Eye (tissue), 1 donor: Measurements from ENCODE around the gene ZC3H10.
"Not testable (repeated sequence)": the region's sequence is repeated elsewhere in the genome, so short reads cannot be mapped to it uniquely, and the experiment has no call there.

Experiments used
- DNase-seq: peaks from one replicate; pipeline ENCODE4 v3.0.0-alpha.2; 2015

Gene ZC3H10

GRCh38 chr12:56156464-56157200 is 38.6 kb downstream of the ZC3H10 start:
- not testable (repeated sequence) for DNase-seq

- peak; percentile 93 for DNase-seq
These were observed 39.3 kb downstream of the ZC3H10 start for GRCh38 chr12:56157201-56158028.

- peak; percentile 99 for DNase-seq
These were observed 40.2 kb downstream of the ZC3H10 start, which contains the start of gene MYL6 for GRCh38 chr12:56158029-56158925. TSS of gene MYL6 (plus strand) at chr12:56158359. CDS start at chr12:56158402, 43 bp downstream.

GRCh38 chr12:56158926-56159461 is 40.9 kb downstream of the ZC3H10 start:
- DNase-seq: peak; percentile 75

GRCh38 chr12:56159482-56160192 is 41.6 kb downstream of the ZC3H10 start:
- DNase-seq: no peak

- no peak for DNase-seq
These were observed 42.2 kb downstream of the ZC3H10 start for GRCh38 chr12:56160193-56160763.

GRCh38 chr12:56160894-56161689 is 43.0 kb downstream of the ZC3H10 start:
- no peak for DNase-seq

- DNase-seq: no peak
These were observed 43.8 kb downstream of the ZC3H10 start for GRCh38 chr12:56161690-56162351.

- peak; percentile 41 for DNase-seq
These were observed 44.6 kb downstream of the ZC3H10 start for GRCh38 chr12:56162468-56163290.

- DNase-seq: no peak
These were observed 45.7 kb downstream of the ZC3H10 start for GRCh38 chr12:56163533-56164344.

GRCh38 chr12:56164345-56164729 is 46.3 kb downstream of the ZC3H10 start:
- no peak for DNase-seq

- DNase-seq: no peak
These were observed 47.3 kb downstream of the ZC3H10 start for GRCh38 chr12:56165369-56165768.

- DNase-seq: no peak
These were observed 51.2 kb downstream of the ZC3H10 start for GRCh38 chr12:56169229-56169759.

- no peak for DNase-seq
These were observed 54.8 kb downstream of the ZC3H10 start for GRCh38 chr12:56172839-56173238.
